ENCODE results near the gene SLC25A24.
A peak's percentile ranks its signal among the peaks of the same experiment; 100 is the strongest.
"Not testable (repeated sequence)": the region's sequence is repeated elsewhere in the genome, so short reads cannot be mapped to it uniquely, and the experiment has no call there.

Gene SLC25A24

GRCh38 chr1:108199781-108200686 lies at the start of gene SLC25A24:
Gene SLC25A24, minus strand, starts transcription at chr1:108200343. Its CDS starts 205 bp downstream, at chr1:108200138.
- DNase-seq (ENCODE audit: low read depth) = peak; percentile 64

GRCh38 chr1:108243976-108244375 lies 43.8 kb upstream of the SLC25A24 start, which contains the start of gene NBPF4:
Gene NBPF4, minus strand, starts transcription at chr1:108244076. Its CDS starts 315 bp downstream, at chr1:108243761.
- DNase-seq (ENCODE audit: low read depth) = not testable (repeated sequence)

GRCh38 chr1:108239426-108239825 lies 39.3 kb upstream of the SLC25A24 start:
- not testable (repeated sequence) for DNase-seq (ENCODE audit: low read depth)

GRCh38 chr1:108235308-108235707 lies 35.2 kb upstream of the SLC25A24 start:
- DNase-seq (ENCODE audit: low read depth) = not testable (repeated sequence)

GRCh38 chr1:108232183-108232582 lies 32.0 kb upstream of the SLC25A24 start:
- not testable (repeated sequence) for DNase-seq (ENCODE audit: low read depth)

- not testable (repeated sequence) for DNase-seq (ENCODE audit: low read depth)
Observed at GRCh38 chr1:108229976-108230375, 29.8 kb upstream of the SLC25A24 start.

- not testable (repeated sequence) for DNase-seq (ENCODE audit: low read depth)
Observed at GRCh38 chr1:108227772-108228171, 27.6 kb upstream of the SLC25A24 start.

- DNase-seq (ENCODE audit: low read depth) = not testable (repeated sequence)
Observed at GRCh38 chr1:108226855-108227254, 26.7 kb upstream of the SLC25A24 start.

- not testable (repeated sequence) for DNase-seq (ENCODE audit: low read depth)
Observed at GRCh38 chr1:108223226-108223625, 23.1 kb upstream of the SLC25A24 start.

GRCh38 chr1:108217515-108218174 lies 17.5 kb upstream of the SLC25A24 start:
- DNase-seq (ENCODE audit: low read depth) = not testable (repeated sequence)

GRCh38 chr1:108217007-108217406 lies 16.9 kb upstream of the SLC25A24 start:
- DNase-seq (ENCODE audit: low read depth) = not testable (repeated sequence)

GRCh38 chr1:108216028-108216890 lies 16.1 kb upstream of the SLC25A24 start:
- not testable (repeated sequence) for DNase-seq (ENCODE audit: low read depth)

GRCh38 chr1:108214641-108215465 lies 14.7 kb upstream of the SLC25A24 start:
- not testable (repeated sequence) for DNase-seq (ENCODE audit: low read depth)

GRCh38 chr1:108211014-108211413 lies 10.9 kb upstream of the SLC25A24 start:
- no peak for DNase-seq (ENCODE audit: low read depth)

GRCh38 chr1:108209456-108210108 lies 9.4 kb upstream of the SLC25A24 start:
- no peak for DNase-seq (ENCODE audit: low read depth)

GRCh38 chr1:108208724-108209446 lies 8.7 kb upstream of the SLC25A24 start:
- no peak for DNase-seq (ENCODE audit: low read depth)

GRCh38 chr1:108203582-108203981 lies 3.4 kb upstream of the SLC25A24 start:
- not testable (repeated sequence) for DNase-seq (ENCODE audit: low read depth)

- no peak for DNase-seq (ENCODE audit: low read depth)
Observed at GRCh38 chr1:108201687-108202086, 1.5 kb upstream of the SLC25A24 start.

- DNase-seq (ENCODE audit: low read depth) = peak; percentile 6
Observed at GRCh38 chr1:108200687-108201051, 526 bp upstream of the SLC25A24 start.

- DNase-seq (ENCODE audit: low read depth) = no peak
Observed at GRCh38 chr1:108199201-108199691, 897 bp downstream of the SLC25A24 start.
